Epithelial cell of proximal tubule (primary cell): ENCODE results near the gene ELFN1. TPM values are rescaled to one million over a fixed set of nuclear protein-coding genes. Genes with fewer than 3 reads are reported as not detected.

ENCODE experiments used
- DNase-seq: peaks from one replicate; pipeline ENCODE4 v3.0.0-alpha.2; 2011; ENCODE audit warnings: low read depth
- H3K4me3 ChIP-seq: 2 replicates; pipeline ENCODE4 v1.5.1; 2011; ENCODE audit warnings: low read depth, mild to moderate bottlenecking, low read length
- total RNA-seq: library from RNA; depleted of rRNA; stranded (reverse); fragments of >200 nt; gene quantifications from 2 replicates; pipeline ENCODE4 v1.2.3, GENCODE V29; 2015
- TF ChIP-seq, protein P1 (sequence below): conservative IDR thresholded peaks from 2 replicates; pipeline ENCODE4 v1.5.1; 2012; ENCODE audit warnings: low read depth, mild to moderate bottlenecking, low read length

Gene ELFN1
- 0.14 and 0.23 TPM in 2 replicates for total RNA-seq

DNA sequence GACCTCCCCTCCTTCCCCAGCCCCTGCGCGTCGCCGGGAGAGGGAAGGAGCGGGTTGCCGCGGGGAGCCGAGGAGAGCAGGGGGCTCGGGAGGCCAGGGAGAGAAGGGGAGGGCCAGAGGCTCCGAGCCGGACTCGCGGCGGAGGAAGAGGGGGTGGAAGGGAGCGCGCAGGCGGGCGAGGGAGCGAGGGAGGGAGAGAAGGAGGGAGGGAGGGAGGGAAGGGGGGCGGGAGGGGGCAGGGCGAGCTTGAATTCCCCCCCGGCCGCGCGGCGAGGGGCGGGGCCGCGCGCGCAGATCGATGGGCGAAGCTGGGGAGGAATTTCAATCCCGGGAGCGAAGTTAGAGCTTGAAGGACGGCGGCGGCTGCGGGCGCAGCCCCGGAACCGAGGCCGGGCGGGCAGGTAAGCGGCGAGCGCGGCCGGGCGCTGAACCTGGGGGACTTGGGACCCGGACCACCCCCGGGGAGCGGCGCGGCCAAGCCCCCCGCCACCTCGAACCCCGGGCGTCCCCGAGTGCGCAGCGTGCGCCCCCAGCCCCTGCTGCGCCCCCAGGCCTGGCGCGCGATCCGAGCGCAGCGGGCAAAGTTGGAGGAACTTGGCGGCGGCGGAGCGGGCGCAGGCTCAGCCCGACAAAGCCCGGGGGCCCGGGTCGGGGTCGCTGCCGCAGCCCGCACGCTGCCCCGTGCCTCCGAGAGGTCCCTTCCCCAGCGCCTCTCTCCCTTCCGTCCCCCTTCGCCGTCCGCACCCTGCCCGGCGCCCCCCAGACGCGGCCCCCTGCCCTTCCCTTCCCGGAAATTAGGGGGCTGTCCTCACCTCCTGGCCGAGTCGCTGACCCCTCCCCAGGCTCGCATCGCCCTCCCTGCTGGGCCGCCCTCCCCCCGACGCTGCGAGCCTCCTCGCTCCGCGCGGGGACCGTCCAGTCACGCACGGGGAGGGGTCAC lies at the start of gene ELFN1:
Gene ELFN1, plus strand, starts transcription at position 324 of the 940 bp plus-strand sequence. CDS start 74,320 bp downstream, outside the sequence.
- TF ChIP-seq, protein P1, sequence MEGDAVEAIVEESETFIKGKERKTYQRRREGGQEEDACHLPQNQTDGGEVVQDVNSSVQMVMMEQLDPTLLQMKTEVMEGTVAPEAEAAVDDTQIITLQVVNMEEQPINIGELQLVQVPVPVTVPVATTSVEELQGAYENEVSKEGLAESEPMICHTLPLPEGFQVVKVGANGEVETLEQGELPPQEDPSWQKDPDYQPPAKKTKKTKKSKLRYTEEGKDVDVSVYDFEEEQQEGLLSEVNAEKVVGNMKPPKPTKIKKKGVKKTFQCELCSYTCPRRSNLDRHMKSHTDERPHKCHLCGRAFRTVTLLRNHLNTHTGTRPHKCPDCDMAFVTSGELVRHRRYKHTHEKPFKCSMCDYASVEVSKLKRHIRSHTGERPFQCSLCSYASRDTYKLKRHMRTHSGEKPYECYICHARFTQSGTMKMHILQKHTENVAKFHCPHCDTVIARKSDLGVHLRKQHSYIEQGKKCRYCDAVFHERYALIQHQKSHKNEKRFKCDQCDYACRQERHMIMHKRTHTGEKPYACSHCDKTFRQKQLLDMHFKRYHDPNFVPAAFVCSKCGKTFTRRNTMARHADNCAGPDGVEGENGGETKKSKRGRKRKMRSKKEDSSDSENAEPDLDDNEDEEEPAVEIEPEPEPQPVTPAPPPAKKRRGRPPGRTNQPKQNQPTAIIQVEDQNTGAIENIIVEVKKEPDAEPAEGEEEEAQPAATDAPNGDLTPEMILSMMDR: no peak
- no peak within 1 kb of the TSS for H3K4me3 ChIP-seq
- no peak for DNase-seq

DNA sequence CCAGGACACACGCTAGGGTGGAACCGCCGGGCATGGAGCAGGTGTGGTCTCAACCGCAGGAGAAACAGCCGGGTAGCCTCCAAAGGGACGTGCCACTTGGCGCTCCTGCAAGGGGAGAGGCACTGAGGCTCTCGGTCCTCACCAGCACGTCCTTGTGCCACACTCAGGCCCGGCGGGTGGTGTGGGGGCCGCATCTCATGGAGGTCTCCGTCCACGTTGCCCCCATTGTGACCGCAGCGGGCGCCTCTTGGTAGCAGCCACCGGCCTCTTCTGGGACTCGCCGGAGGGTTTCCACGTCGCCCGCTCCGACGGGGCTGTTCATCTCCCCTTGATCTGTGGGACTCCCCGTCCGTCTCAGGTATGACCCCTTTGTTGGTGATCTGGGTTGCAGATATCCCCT lies 49.2 kb upstream of the ELFN1 start:
- TF ChIP-seq, protein P1: no peak
- H3K4me3 ChIP-seq: no peak overlapping the region
- DNase-seq: no peak

DNA sequence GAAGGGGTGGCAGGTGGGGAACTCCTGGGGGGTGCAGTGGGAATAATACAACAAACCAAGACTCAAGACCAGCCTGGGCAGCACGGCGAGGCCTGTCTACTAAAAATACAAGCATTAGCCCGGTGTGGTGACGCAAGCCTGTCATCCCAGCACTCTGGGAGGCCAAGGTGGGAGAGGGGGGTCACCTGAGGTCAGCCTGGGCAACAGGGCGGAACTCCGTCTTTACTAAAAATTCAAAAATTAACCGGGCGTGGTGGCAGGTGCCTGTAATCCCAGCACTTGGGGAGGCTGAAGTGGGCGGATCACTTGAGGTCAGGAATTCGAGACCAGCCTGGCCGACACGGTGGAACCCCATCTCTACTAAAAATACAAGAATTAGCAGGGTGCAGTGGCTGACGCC lies 48.4 kb upstream of the ELFN1 start:
- TF ChIP-seq, protein P1: no peak
- H3K4me3 ChIP-seq: no peak overlapping the region
- no peak for DNase-seq

DNA sequence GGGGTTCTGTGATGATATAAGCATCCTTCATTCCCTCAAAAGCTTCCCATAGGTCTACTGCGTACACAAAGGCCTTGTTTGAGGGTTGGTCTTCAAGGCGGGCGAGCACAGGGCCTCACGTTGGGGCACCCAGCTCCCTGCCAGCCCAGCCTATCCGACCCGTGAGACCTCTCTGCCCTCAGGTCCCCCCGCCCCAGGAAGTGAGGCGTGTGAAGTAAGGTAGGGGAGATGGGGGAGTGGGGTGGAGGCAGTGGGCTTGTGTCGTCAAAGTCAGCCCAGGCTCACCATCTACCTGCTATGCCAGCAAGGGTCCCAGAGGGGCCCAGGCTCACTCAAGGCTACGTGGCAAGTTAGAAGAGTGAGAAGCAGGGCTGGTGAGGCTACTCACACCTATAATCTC lies 47.6 kb upstream of the ELFN1 start:
- DNase-seq: no peak
- H3K4me3 ChIP-seq: no peak overlapping the region
- TF ChIP-seq, protein P1: no peak

DNA sequence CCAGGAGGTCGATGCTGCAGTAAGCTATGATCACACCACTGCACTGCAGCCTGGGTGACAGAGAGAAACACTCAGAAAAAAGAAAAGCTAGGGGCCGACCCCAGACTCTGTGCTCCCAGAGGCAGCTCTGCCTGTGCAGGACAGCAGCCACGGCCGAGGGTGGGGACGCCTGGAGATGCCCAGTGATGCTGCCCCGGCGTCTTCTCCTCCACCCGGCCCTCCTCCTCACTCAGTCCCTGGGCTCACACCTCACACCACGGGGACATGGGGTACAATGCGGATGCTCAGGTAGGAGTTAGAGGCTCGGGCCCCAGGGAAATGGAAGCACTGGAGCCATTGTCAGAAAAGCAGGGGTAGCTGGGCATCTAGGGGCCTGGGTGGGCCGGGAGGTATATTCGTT lies 46.3 kb upstream of the ELFN1 start:
- DNase-seq: no peak
- no peak overlapping the region for H3K4me3 ChIP-seq
- TF ChIP-seq, protein P1: no peak

DNA sequence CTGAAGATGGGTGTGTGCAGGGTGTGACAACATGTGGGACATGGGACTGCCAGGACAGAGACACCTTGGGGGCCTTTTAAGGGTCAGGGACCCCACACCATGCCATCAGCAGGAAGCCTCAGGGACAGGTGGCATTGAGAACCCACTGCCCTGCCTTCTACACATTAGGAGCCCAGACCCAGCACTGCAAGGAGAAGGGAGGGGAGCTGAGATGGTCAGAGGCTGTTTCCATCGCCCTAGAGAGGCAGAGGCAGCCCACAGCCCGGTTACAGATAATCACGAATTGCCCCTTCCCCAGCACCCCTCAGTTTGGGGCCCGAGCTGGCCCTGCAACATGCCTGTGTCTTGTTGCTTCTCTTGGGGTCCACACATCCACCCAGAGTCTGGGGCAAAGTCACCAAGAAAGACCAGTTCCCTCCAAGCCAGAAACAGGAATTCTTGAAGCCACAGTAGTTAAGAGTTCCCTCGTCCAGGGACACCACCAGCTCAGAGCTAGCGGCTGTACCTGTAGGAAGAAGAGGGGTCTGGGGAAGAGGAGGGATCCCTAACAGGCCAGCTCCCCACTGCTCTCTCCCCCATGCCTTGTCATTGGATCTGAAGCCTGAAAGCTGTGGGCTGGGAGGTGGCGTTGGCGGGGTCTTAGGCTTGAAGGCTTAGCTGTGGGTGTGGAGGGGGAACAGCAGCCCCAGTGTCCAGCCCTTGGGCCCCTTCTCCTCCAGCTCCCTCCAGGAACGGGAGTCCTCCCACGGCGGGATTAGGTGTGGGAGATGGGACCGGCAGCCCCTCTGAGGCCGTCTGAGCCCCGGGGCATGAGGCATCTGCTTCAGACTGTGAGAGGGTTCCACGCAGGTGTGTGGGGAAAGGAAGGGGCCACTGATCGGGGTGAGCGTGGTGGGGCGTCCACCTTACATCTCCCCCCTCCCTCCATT lies 44.8 kb upstream of the ELFN1 start:
- no peak overlapping the region for H3K4me3 ChIP-seq
- no peak for DNase-seq
- TF ChIP-seq, protein P1: no peak
